Measurements from ENCODE around the gene KATNBL1.

The KATNBL1 gene

DNA sequence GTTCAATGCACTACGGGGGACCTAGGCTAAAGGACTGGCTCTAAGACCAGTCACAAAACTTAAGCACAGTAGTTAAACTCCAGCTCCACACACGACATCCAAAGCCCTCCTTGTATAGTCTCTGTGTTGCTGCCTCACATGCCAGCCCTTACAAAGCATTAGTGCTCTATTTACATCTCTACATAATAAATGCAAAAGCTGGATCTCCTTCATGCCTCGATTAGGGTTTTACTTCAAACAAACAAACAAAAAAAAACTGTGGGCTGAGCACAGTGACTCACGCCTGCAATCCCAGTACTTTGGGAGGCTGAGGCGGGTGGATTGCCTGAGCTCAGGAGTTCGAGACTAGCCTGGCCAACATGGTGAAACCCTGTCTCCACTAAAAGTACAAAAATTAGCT lies 98.4 kb downstream of the KATNBL1 start:
- DNase-seq = no peak

GRCh38 chr15:34109797-34110663 lies 99.9 kb downstream of the KATNBL1 start:
- peak; percentile 15 for DNase-seq

DNA sequence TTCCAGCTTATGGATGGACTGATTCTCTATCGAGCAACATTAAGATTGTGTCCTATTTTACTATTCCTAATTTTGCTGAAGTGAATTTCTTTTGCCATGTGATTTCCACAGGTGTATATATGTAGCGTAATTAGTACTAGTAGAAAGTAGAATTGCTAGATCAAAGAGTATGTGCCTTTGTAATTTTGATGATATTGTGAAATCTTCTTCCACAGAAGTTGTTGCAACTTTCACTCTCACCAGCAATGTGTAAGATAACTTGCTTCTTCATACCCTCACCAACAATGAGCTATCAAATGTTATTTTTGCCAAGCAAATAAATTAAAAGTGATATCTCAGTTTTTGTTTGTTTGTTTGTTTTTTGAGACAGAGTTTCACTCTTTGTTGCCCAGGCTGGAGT lies 102.6 kb downstream of the KATNBL1 start:
- DNase-seq = no peak

DNA sequence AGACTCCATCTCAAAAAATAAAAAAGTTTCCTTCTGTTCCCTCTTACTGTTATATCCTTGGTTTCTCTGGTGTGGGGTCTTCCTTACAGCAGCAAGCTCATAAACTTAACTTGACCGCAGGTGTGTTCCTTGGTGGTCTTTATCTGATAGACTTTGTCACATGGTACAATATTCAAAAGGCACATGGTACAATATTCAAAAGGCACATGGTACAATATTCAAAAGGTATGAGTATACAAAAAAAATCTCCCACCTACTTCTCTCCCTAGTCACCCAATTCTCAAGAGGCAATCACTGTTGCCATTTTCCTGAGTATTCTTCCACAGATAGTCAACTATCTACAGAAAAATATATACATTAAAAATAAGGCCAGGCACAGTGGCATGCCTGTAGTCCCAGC lies 103.5 kb downstream of the KATNBL1 start:
- DNase-seq = no peak

GRCh38 chr15:34102175-34102925 lies 107.5 kb downstream of the KATNBL1 start:
- no peak for DNase-seq

- DNase-seq = peak; percentile 99
These were observed 108.3 kb downstream of the KATNBL1 start, which contains the start of the genes EMC7 and PGBD4 for GRCh38 chr15:34101366-34102174. Gene EMC7 (minus strand): TSS chr15:34101862. CDS start chr15:34101839, 23 bp downstream. Gene PGBD4 (plus strand): TSS chr15:34102083. CDS start chr15:34102532, 449 bp downstream.

- DNase-seq = no peak
These were observed 110.0 kb downstream of the KATNBL1 start for GRCh38 chr15:34099914-34100313.

Data from stimulated activated CD4-positive, alpha-beta T cell treated with anti-CD3 and anti-CD28 coated beads, Interleukin-4, amount 100 ng/mL, for 24 hours (primary cell).